ENCODE results near the gene KRTAP3-1.

The KRTAP3-1 gene

GRCh38 chr17:40984226-40984625 lies 24.7 kb downstream of the KRTAP3-1 start, which contains the start of gene KRT40:
Gene KRT40, minus strand, starts transcription at chr17:40984326. Its CDS starts 53 bp downstream, at chr17:40984273.
- TF ChIP-seq TCF4 (CRISPR knock-in tag; IDR thresholded peaks at IDR 0.05; ENCODE audit: borderline replicate concordance) (no peak), GLIS3 (CRISPR knock-in tag; IDR thresholded peaks at IDR 0.05) (no peak), ZFP30 (CRISPR knock-in tag; IDR thresholded peaks at IDR 0.05) (no peak), ARNTL (CRISPR knock-in tag; IDR thresholded peaks at IDR 0.05; ENCODE audit: borderline replicate concordance, low read depth) (no peak), ZFP3 (CRISPR knock-in tag; IDR thresholded peaks at IDR 0.05) (no peak), ESRRG (CRISPR knock-in tag; IDR thresholded peaks at IDR 0.05) (no peak), RARB (CRISPR knock-in tag; IDR thresholded peaks at IDR 0.05) (no peak), CSDC2 (CRISPR knock-in tag; IDR thresholded peaks at IDR 0.05) (no peak), TSHZ2 (CRISPR knock-in tag; IDR thresholded peaks at IDR 0.05) (no peak), PPARA (CRISPR knock-in tag; IDR thresholded peaks at IDR 0.05; ENCODE audit: borderline replicate concordance) (no peak), OSR1 (CRISPR knock-in tag; IDR thresholded peaks at IDR 0.05) (no peak), TOX (CRISPR knock-in tag; IDR thresholded peaks at IDR 0.05; ENCODE audit: borderline replicate concordance) (no peak), POU6F1 (CRISPR knock-in tag; IDR thresholded peaks at IDR 0.05; ENCODE audit: borderline replicate concordance, low read depth) (no peak), ZNF565 (CRISPR knock-in tag; conservative IDR thresholded peaks at IDR 0.05; ENCODE audit: low read depth) (no peak), CSRNP3 (CRISPR knock-in tag; IDR thresholded peaks at IDR 0.05) (no peak), PATZ1 (CRISPR knock-in tag; IDR thresholded peaks at IDR 0.05; ENCODE audit: borderline replicate concordance) (no peak)
- no peak for ATAC-seq

- TF ChIP-seq OSR1 (CRISPR knock-in tag; IDR thresholded peaks at IDR 0.05) (no peak), RARB (CRISPR knock-in tag; IDR thresholded peaks at IDR 0.05) (no peak), GLIS3 (CRISPR knock-in tag; IDR thresholded peaks at IDR 0.05) (no peak), SNAI2 (CRISPR knock-in tag; IDR thresholded peaks at IDR 0.05) (no peak)
- no peak for ATAC-seq
Observed at GRCh38 chr17:40981115-40981514, 27.8 kb downstream of the KRTAP3-1 start.

- no peak for TF ChIP-seq ARNTL (CRISPR knock-in tag; IDR thresholded peaks at IDR 0.05; ENCODE audit: borderline replicate concordance, low read depth)
- no peak for TF ChIP-seq CREB5 (CRISPR knock-in tag; IDR thresholded peaks at IDR 0.05; ENCODE audit: low read depth)
- TF ChIP-seq BACH2 (CRISPR knock-in tag; IDR thresholded peaks at IDR 0.05; ENCODE audit: borderline replicate concordance), result no peak
- TF ChIP-seq GLIS3 (CRISPR knock-in tag; IDR thresholded peaks at IDR 0.05), result no peak
- no peak for TF ChIP-seq ZNF565 (CRISPR knock-in tag; conservative IDR thresholded peaks at IDR 0.05; ENCODE audit: low read depth)
- no peak for TF ChIP-seq RARB (CRISPR knock-in tag; IDR thresholded peaks at IDR 0.05)
- TF ChIP-seq ZFP30 (CRISPR knock-in tag; IDR thresholded peaks at IDR 0.05), result no peak
- no peak for TF ChIP-seq OSR1 (CRISPR knock-in tag; IDR thresholded peaks at IDR 0.05)
- no peak for TF ChIP-seq TOX (CRISPR knock-in tag; IDR thresholded peaks at IDR 0.05; ENCODE audit: borderline replicate concordance)
- no peak for TF ChIP-seq POU6F1 (CRISPR knock-in tag; IDR thresholded peaks at IDR 0.05; ENCODE audit: borderline replicate concordance, low read depth)
- TF ChIP-seq PATZ1 (CRISPR knock-in tag; IDR thresholded peaks at IDR 0.05; ENCODE audit: borderline replicate concordance), result no peak
- no peak for TF ChIP-seq ZNF8 (CRISPR knock-in tag; IDR thresholded peaks at IDR 0.05)
- no peak for TF ChIP-seq TSHZ2 (CRISPR knock-in tag; IDR thresholded peaks at IDR 0.05)
- TF ChIP-seq ISL1 (CRISPR knock-in tag; IDR thresholded peaks at IDR 0.05), result no peak
- ATAC-seq, result peak; percentile 21
Observed at GRCh38 chr17:40980596-40980995, 28.3 kb downstream of the KRTAP3-1 start.

All from SK-N-SH treated with all-trans-retinoic acid at 6 μM for 48 hours (cell line).